Nephron progenitor cell (in vitro differentiated cells): ENCODE measurements around the gene ANKRD13D.

Experiments
- DNase-seq: peaks from one replicate; pipeline ENCODE4 v3.0.0; 2021
- H3K27ac Mint-ChIP-seq: 2 replicates; pipeline ENCODE4 v1.8.0; 2021; ENCODE audit warnings: mild to moderate bottlenecking, moderate library complexity, mixed read lengths
- H3K27me3 Mint-ChIP-seq: 2 replicates; pipeline ENCODE4 v1.8.0; 2021; ENCODE audit warnings: mild to moderate bottlenecking, low read depth, mixed read lengths; ENCODE audit not compliant: poor library complexity
- H3K36me3 Mint-ChIP-seq: 2 replicates; pipeline ENCODE4 v1.8.0; 2021; ENCODE audit warnings: low read depth, mixed read lengths
- H3K4me1 Mint-ChIP-seq: 2 replicates; pipeline ENCODE4 v1.8.0; 2021; ENCODE audit warnings: mixed read lengths
- H3K4me3 Mint-ChIP-seq: 2 replicates; pipeline ENCODE4 v1.8.0; 2021; ENCODE audit warnings: mild to moderate bottlenecking, moderate library complexity, mixed read lengths
- H3K9me3 Mint-ChIP-seq: 2 replicates; pipeline ENCODE4 v1.8.0; 2021; ENCODE audit warnings: mild to moderate bottlenecking, moderate library complexity, mixed read lengths
- CTCF ChIP-seq: fragments of 200-600 bp; sonication (generic); IDR thresholded peaks from 2 replicates; pipeline ENCODE4 v1.5.0; 2021; ENCODE audit warnings: antibody characterized with exemption

The ANKRD13D gene

GRCh38 chr11:67307545-67308001, 18.5 kb downstream of the ANKRD13D start:
- H3K4me1 Mint-ChIP-seq = peaks cover 13% of the 10 kb centered on the region
- no peaks in the 10 kb centered on the region for H3K36me3 Mint-ChIP-seq
- no peak overlapping the region for H3K27ac Mint-ChIP-seq
- DNase-seq = no peak
- no peak overlapping the region for H3K4me3 Mint-ChIP-seq
- TF ChIP-seq CTCF = no peak
- H3K27me3 Mint-ChIP-seq = peaks cover 10% of the 10 kb centered on the region
- no peaks in the 10 kb centered on the region for H3K9me3 Mint-ChIP-seq

GRCh38 chr11:67308031-67308866, 19.1 kb downstream of the ANKRD13D start:
- Mint-ChIP-seq H3K4me1 (peaks cover 10% of the 10 kb centered on the region), H3K4me3 (no peak overlapping the region), H3K9me3 (no peaks in the 10 kb centered on the region), H3K27ac (no peak overlapping the region), H3K36me3 (no peaks in the 10 kb centered on the region), H3K27me3 (peaks cover 10% of the 10 kb centered on the region)
- DNase-seq = no peak
- TF ChIP-seq CTCF = no peak

GRCh38 chr11:67309166-67309565, 20.1 kb downstream of the ANKRD13D start:
- H3K27ac Mint-ChIP-seq = no peak overlapping the region
- H3K4me3 Mint-ChIP-seq = no peak overlapping the region

GRCh38 chr11:67309661-67310061, 20.6 kb downstream of the ANKRD13D start:
- no peaks in the 10 kb centered on the region for H3K36me3 Mint-ChIP-seq
- H3K4me1 Mint-ChIP-seq = peaks cover 10% of the 10 kb centered on the region
- H3K9me3 Mint-ChIP-seq = no peaks in the 10 kb centered on the region
- no peak for DNase-seq
- no peak overlapping the region for H3K27ac Mint-ChIP-seq
- no peak for TF ChIP-seq CTCF
- H3K27me3 Mint-ChIP-seq = peaks cover 13% of the 10 kb centered on the region
- H3K4me3 Mint-ChIP-seq = no peak overlapping the region

More at GRCh38 chr11:67309166-67309565, 20.1 kb downstream of the ANKRD13D start:
- Mint-ChIP-seq H3K27me3 (peaks cover 10% of the 10 kb centered on the region), H3K4me1 (peaks cover 11% of the 10 kb centered on the region), H3K36me3 (no peaks in the 10 kb centered on the region), H3K9me3 (no peaks in the 10 kb centered on the region)
- no peak for DNase-seq
- no peak for TF ChIP-seq CTCF

- no peaks in the 10 kb centered on the region for H3K9me3 Mint-ChIP-seq
- no peak overlapping the region for H3K27ac Mint-ChIP-seq
- no peak overlapping the region for H3K4me3 Mint-ChIP-seq
- peaks cover 8% of the 10 kb centered on the region for H3K4me1 Mint-ChIP-seq
- no peak for TF ChIP-seq CTCF
- DNase-seq = no peak
- H3K27me3 Mint-ChIP-seq = peaks cover 10% of the 10 kb centered on the region
- no peaks in the 10 kb centered on the region for H3K36me3 Mint-ChIP-seq
Observed at GRCh38 chr11:67310246-67311050, 21.3 kb downstream of the ANKRD13D start.
